ENCODE measurements around the gene S100PBP. TPM values are rescaled to one million over a fixed set of nuclear protein-coding genes. Genes with fewer than 3 reads are reported as not detected.

Gene S100PBP
- total and polyA plus RNA-seq, 3 donors from 2014 or later, result 99.7 to 133 (median 120) TPM

DNA sequence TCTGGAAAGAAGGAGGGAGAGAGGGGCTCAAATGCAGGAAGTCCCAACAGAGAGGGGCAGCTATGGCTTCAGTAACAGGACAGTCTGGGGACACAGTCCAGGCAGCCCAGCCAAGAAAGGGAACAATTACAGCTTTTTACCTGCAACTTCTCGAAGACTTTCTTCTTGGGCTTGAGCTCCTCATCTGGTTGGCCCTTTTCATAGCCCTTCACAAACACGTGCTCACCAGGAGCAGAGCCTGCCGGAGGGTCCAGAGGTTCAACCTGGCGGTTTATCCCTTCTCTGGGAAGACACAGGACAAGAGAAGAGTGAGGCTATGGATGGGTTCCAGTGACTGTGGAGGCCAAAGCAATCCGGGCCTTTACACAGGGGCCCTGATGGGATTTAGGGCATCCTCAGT, 38.2 kb upstream of the S100PBP start:
- intact Hi-C loops (cut with DNase I; ENCODE audit: low total_unique reads), result no loop called here
- no peak for DNase-seq
- 84 to 90% methylated on average over 5 of the region's 5 CpGs for WGBS, 2 donors
- H3K36me3 ChIP-seq (ENCODE audit: low read depth, missing control alignments), result peaks cover 3% of the 10 kb centered on the region
- no peak overlapping the region for H3K27ac ChIP-seq
- H3K4me1 ChIP-seq, result no peaks in the 10 kb centered on the region
- no peaks in the 10 kb centered on the region for H3K27me3 ChIP-seq
- no peak for TF ChIP-seq POLR2A (IDR thresholded peaks at IDR 0.05)
- TF ChIP-seq CTCF (IDR thresholded peaks at IDR 0.05), result no peak
- H3K9me3 ChIP-seq, result no peaks in the 10 kb centered on the region
- no peak overlapping the region for H3K4me3 ChIP-seq

GRCh38 chr1:32780005-32780404, 37.4 kb upstream of the S100PBP start:
- intact Hi-C loops (cut with DNase I; ENCODE audit: low total_unique reads), result loop anchor here (10.0 kb wide), 1 partner anchor 95 kb away; the partner anchor contains the start of gene FNDC5
- no peak for DNase-seq
- no peaks in the 10 kb centered on the region for H3K4me1 ChIP-seq
- no peak overlapping the region for H3K4me3 ChIP-seq
- H3K9me3 ChIP-seq, result no peaks in the 10 kb centered on the region
- H3K27me3 ChIP-seq, result no peaks in the 10 kb centered on the region
- WGBS, 2 donors, result 94 to 97% methylated on average over 7 to 8 of the region's 8 CpGs
- TF ChIP-seq POLR2A (IDR thresholded peaks at IDR 0.05) (no peak), CTCF (IDR thresholded peaks at IDR 0.05) (no peak)
- no peak overlapping the region for H3K27ac ChIP-seq
- H3K36me3 ChIP-seq (ENCODE audit: low read depth, missing control alignments), result peaks cover 3% of the 10 kb centered on the region

- no peak for DNase-seq
- H3K4me3 ChIP-seq, result no peak overlapping the region
- TF ChIP-seq CTCF (IDR thresholded peaks at IDR 0.05), result no peak
- no peak for TF ChIP-seq POLR2A (IDR thresholded peaks at IDR 0.05)
- no peaks in the 10 kb centered on the region for H3K9me3 ChIP-seq
- no peaks in the 10 kb centered on the region for H3K4me1 ChIP-seq
- intact Hi-C loops (cut with DNase I; ENCODE audit: low total_unique reads), result loop anchor here (10.0 kb wide), 1 partner anchor 94 kb away; the partner anchor contains the start of gene FNDC5
- WGBS, 2 donors, result 81 to 87% methylated on average over 8 of the region's 8 CpGs
- no peak overlapping the region for H3K27ac ChIP-seq
- no peaks in the 10 kb centered on the region for H3K27me3 ChIP-seq
- peaks cover 3% of the 10 kb centered on the region for H3K36me3 ChIP-seq (ENCODE audit: low read depth, missing control alignments)
Observed at GRCh38 chr1:32780628-32781234, 36.7 kb upstream of the S100PBP start.

DNA sequence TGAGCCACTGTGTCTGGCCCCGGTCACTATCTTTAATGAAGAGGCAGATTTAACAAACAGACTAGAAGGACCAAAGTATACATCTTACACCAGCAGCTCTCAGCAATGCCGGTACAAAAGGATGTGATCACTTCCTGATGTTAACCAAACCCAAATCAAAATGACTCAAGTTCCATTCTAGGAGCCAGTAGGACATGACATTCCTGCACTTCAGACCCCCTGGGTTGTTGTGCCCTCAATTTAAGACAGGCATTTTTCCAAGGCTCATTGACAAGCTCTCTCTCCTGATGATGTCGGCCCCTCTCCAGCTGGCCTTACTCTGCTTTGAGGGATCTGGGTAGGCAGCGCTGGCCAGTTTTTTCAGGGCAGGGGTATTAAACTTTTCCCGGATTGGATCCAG, 35.4 kb upstream of the S100PBP start:
- intact Hi-C loops (cut with DNase I; ENCODE audit: low total_unique reads), result loop anchor here (10.0 kb wide), 1 partner anchor 93 kb away; the partner anchor contains the start of gene FNDC5
- TF ChIP-seq CTCF (IDR thresholded peaks at IDR 0.05), result no peak
- no peak for TF ChIP-seq POLR2A (IDR thresholded peaks at IDR 0.05)
- no peaks in the 10 kb centered on the region for H3K27me3 ChIP-seq
- no peaks in the 10 kb centered on the region for H3K9me3 ChIP-seq
- peaks cover 3% of the 10 kb centered on the region for H3K36me3 ChIP-seq (ENCODE audit: low read depth, missing control alignments)
- peaks cover 7% of the 10 kb centered on the region for H3K4me1 ChIP-seq
- DNase-seq, result no peak
- H3K27ac ChIP-seq, result no peak overlapping the region
- WGBS, 2 donors, result 90 to 91% methylated on average over 5 of the region's 5 CpGs
- H3K4me3 ChIP-seq, result no peak overlapping the region

DNA sequence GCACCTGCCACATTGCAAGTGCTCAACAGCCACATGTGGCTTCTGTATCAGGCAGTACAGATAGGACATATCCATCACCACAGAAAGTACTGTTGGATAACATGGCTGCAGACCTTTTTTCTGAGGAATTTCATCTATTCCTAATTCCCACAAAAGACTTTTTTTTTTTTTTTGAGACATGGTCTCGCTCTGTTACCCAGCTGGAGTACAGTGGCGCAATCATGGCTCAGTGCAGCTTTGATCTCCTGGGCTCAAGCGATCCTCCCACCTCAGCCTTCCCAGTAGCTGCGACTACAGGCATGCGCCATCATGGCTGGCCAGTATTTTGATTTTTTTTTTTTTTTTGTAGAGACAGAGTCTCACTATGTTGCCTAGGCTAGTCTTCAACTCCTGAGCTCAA, 33.6 kb upstream of the S100PBP start:
- DNase-seq, result no peak
- Histone ChIP-seq H3K9me3 (no peaks in the 10 kb centered on the region), H3K27me3 (no peaks in the 10 kb centered on the region), H3K4me1 (peaks cover 7% of the 10 kb centered on the region), H3K27ac (no peak overlapping the region), H3K4me3 (no peak overlapping the region), H3K36me3 (ENCODE audit: low read depth, missing control alignments) (peaks cover 3% of the 10 kb centered on the region)
- intact Hi-C loops (cut with DNase I; ENCODE audit: low total_unique reads), result loop anchor here (10.0 kb wide), 1 partner anchor 91 kb away; the partner anchor contains the start of gene FNDC5
- TF ChIP-seq CTCF (IDR thresholded peaks at IDR 0.05), result no peak
- WGBS, 2 donors, result 95 to 97% methylated on average over 5 of the region's 5 CpGs

Measured in testis (tissue), 3 donors.